Smooth muscle cell (in vitro differentiated cells): ENCODE data around the gene ZNF335. TPM values are rescaled to one million over a fixed set of nuclear protein-coding genes. Genes with fewer than 3 reads are reported as not detected.
A peak's percentile ranks its signal among the peaks of the same experiment; 100 is the strongest.

ENCODE experiments used
- DNase-seq: peaks from one replicate; lab custom pipeline; 2025; ENCODE audit not compliant: unreplicated experiment; lab: John Stamatoyannopoulos, UW
- H2AFZ ChIP-seq: fragments of 200-600 bp; sonication (generic); 2 replicates; pipeline ENCODE4 v1.6.0; 2016; ENCODE audit warnings: antibody characterized with exemption, low read depth, mild to moderate bottlenecking
- H3F3A ChIP-seq: fragments of 200-600 bp; sonication (generic); 2 replicates; pipeline ENCODE4 v1.6.0; 2017; ENCODE audit warnings: antibody characterized with exemption, low read depth
- H3K27ac ChIP-seq: fragments of 200-600 bp; sonication (generic); 2 replicates; pipeline ENCODE4 v1.5.1; 2016; ENCODE audit warnings: low read depth, mild to moderate bottlenecking
- H3K27me3 ChIP-seq: fragments of 200-600 bp; sonication (generic); 2 replicates; pipeline ENCODE4 v1.6.1; 2016; ENCODE audit warnings: low read depth, mild to moderate bottlenecking
- H3K36me3 ChIP-seq: fragments of 200-600 bp; sonication (generic); 2 replicates; pipeline ENCODE4 v1.5.1; 2016; ENCODE audit warnings: low read depth
- H3K4me1 ChIP-seq: fragments of 200-600 bp; sonication (generic); 2 replicates; pipeline ENCODE4 v1.5.1; 2016; ENCODE audit warnings: low read depth
- H3K4me2 ChIP-seq: fragments of 200-600 bp; sonication (generic); 2 replicates; pipeline ENCODE4 v1.6.0; 2016; ENCODE audit warnings: mild to moderate bottlenecking
- H3K4me3 ChIP-seq: fragments of 200-600 bp; sonication (generic); 2 replicates; pipeline ENCODE4 v1.5.1; 2016; ENCODE audit warnings: mild to moderate bottlenecking
- H3K79me2 ChIP-seq: fragments of 200-600 bp; sonication (generic); 2 replicates; pipeline ENCODE4 v1.6.0; 2016; ENCODE audit warnings: low read depth, mild to moderate bottlenecking
- H3K9ac ChIP-seq: fragments of 200-600 bp; sonication (generic); 2 replicates; pipeline ENCODE4 v1.6.0; 2016; ENCODE audit warnings: low read depth
- H3K9me3 ChIP-seq: fragments of 200-600 bp; sonication (generic); replicated peaks from 2 replicates; pipeline ENCODE4 v1.5.1; 2016; ENCODE audit warnings: low read depth
- H4K20me1 ChIP-seq: fragments of 200-600 bp; sonication (generic); 2 replicates; pipeline ENCODE4 v1.6.0; 2016; ENCODE audit warnings: low read depth
- WGBS: methylation state at CpG from one replicate; pipeline ENCODE4 v1.1.7; 2016; ENCODE audit warnings: low lambda C conversion rate; 5-methylcytosine and 5-hydroxymethylcytosine counted together
- polyA plus RNA-seq: library from polyadenylated mRNA; unstranded; fragments of >200 nt; fragmentation: Nextera tagmentation; extraction: Ambion mirVana; gene quantifications from 2 replicates; pipeline ENCODE4 v1.2.1, GENCODE V29; 2016
- total RNA-seq: library from RNA; depleted of rRNA; stranded (reverse); fragments of >200 nt; gene quantifications from 2 replicates; pipeline ENCODE4 v1.2.3, GENCODE V29; 2014
- TF ChIP-seq, protein P1 (sequence below): fragments of 200-600 bp; sonication (generic); IDR thresholded peaks from 2 replicates; pipeline ENCODE4 v1.5.1; 2017; ENCODE audit warnings: borderline replicate concordance, mild to moderate bottlenecking, antibody characterized with exemption; ENCODE audit not compliant: insufficient read depth, poor library complexity, severe bottlenecking

The ZNF335 gene
- total and polyA plus RNA-seq, 2 experiments from 2014 or later: 11.2 to 14.2 TPM

DNA sequence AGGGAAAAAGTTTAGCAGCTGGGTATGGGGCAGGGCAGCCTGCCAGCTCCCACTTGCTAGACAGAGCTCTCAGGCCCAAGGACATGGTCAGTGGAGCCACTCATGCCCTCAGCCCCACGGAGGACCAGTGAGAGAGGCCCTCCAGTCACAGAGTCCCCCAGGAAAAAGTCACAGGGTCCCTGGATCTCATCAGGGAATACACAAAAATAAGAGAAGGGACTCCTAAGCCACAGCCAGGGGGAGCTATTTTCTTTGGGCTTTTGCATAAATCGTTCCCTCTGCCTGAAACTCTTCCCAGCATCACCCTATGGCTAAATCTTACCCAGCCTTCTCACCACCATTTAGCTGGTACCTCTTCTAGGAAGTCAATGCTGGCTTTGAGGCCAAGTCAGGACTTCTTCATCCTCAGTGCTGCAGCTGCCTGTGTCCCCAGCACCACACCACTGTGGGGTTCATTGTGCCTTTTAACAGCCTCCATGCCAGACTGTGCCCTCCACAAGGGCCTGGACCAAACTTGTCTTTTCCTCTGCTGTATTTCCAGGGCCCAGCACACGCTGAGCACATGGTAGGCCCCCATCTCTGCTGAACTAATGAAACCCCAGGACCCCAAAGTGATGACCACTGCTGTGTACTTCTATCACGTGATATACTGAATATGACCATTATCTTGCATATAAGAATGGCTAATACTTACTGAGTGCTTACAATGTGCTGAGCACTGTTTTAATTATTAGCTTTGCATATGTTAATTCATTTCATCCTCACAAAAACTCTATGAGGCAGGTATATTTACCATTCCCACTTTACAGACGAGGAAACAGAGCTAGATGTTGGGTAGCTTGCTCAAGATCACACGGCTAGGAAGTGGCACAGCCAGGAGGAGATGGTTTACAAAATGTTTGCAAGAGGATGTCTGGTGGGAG lies 2.0 kb downstream of the ZNF335 start:
- 70% methylated on average over 6 of the region's 6 CpGs for WGBS
- H3K4me2 ChIP-seq: peak overlapping the region; percentile 91
- TF ChIP-seq, protein P1, sequence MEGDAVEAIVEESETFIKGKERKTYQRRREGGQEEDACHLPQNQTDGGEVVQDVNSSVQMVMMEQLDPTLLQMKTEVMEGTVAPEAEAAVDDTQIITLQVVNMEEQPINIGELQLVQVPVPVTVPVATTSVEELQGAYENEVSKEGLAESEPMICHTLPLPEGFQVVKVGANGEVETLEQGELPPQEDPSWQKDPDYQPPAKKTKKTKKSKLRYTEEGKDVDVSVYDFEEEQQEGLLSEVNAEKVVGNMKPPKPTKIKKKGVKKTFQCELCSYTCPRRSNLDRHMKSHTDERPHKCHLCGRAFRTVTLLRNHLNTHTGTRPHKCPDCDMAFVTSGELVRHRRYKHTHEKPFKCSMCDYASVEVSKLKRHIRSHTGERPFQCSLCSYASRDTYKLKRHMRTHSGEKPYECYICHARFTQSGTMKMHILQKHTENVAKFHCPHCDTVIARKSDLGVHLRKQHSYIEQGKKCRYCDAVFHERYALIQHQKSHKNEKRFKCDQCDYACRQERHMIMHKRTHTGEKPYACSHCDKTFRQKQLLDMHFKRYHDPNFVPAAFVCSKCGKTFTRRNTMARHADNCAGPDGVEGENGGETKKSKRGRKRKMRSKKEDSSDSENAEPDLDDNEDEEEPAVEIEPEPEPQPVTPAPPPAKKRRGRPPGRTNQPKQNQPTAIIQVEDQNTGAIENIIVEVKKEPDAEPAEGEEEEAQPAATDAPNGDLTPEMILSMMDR: peak; percentile 49
- peak overlapping the region; percentile 5 for H3K4me3 ChIP-seq
- H3F3A ChIP-seq: no peaks in the 10 kb centered on the region
- H3K9ac ChIP-seq: peak overlapping the region; percentile 65
- H3K27ac ChIP-seq: peak overlapping the region; percentile 100
- peaks cover 6% of the 10 kb centered on the region for H3K4me1 ChIP-seq
- peaks cover 8% of the 10 kb centered on the region for H3K79me2 ChIP-seq
- no peak for DNase-seq
- H3K27me3 ChIP-seq: no peaks in the 10 kb centered on the region
- H3K36me3 ChIP-seq: peaks cover 13% of the 10 kb centered on the region
- H4K20me1 ChIP-seq: peaks cover 26% of the 10 kb centered on the region
- no peak overlapping the region for H2AFZ ChIP-seq
- H3K9me3 ChIP-seq: no peaks in the 10 kb centered on the region

DNA sequence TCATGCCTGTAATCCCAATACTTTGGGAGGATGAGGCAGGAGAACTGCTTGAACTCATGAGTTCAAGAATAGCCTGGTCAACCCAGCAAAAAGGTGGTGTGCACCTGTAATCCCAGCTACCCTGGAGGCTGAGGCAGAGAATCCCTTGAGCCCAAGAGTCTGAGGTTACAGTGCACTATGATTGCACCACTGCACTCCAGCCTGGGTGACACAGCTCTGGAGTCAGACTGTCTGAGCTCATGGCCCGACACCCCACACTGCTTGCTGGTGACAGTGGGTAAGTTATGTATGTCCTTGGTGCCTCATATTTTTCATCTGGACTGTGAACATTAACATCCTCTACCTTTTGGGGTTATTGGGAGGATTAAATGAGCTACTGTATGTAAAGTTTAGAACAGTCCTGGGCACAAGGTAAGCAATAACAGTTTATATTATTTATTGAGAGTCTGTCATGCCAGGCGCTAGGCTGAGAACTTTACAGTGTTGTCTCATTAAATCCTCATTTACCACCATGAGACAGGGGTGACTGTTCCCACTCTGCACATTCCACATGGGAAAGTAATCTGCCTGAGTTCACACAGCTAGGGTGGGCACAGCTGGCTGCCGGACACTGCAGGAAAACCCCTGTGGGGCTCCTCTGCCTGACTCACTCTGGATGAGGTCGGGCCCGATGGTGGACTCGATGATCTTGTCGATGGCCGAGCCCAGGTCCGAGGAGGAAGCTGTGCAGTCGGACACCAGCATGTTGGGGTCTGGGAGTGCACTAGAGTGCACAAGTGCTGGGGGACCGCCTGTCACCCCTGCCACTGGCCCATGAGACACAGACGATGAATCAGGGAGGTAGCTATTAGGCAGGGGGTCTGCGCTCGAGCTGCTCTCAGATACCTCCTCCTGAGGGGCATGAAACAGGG lies 2.9 kb downstream of the ZNF335 start:
- Histone ChIP-seq H3K9ac (peak overlapping the region; percentile 68), H3K4me1 (peaks cover 6% of the 10 kb centered on the region), H3K4me2 (peak overlapping the region; percentile 53), H3K27ac (peak overlapping the region; percentile 100), H3K36me3 (peaks cover 19% of the 10 kb centered on the region), H2AFZ (no peak overlapping the region), H3F3A (no peaks in the 10 kb centered on the region), H3K27me3 (no peaks in the 10 kb centered on the region), H3K9me3 (no peaks in the 10 kb centered on the region), H3K4me3 (no peak overlapping the region), H4K20me1 (peaks cover 26% of the 10 kb centered on the region), H3K79me2 (peaks cover 8% of the 10 kb centered on the region)
- TF ChIP-seq, protein P1: no peak
- 76% methylated on average over 14 of the region's 14 CpGs for WGBS
- DNase-seq: no peak

DNA sequence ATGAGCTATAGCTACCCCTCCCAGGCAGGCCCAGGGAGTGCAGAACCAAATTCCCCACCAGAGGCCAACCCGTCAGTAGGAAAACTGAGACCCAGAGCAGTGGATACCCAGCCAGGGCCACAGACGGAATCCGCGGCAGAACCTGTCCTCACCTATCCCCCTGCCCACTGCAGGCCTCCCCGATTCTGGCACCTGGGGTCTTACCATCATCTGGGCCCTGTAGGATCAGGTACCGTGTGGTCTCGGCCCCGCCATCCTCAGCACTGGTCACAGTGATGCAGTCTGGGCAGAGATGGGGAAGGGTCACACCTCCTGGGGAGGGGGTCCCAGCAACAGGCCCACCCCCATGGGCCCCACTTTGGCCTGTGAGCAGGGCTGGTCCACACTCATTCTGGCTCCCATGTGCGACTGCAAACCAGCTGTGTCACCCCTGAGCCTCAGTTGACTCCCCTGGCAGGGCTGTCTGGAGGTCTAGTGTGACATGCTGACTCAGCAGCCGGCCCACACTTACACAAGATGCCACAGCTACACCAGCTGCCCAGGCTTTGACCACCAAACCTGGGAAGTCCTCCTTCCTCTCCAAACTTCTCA lies 3.8 kb downstream of the ZNF335 start:
- no peak for DNase-seq
- Histone ChIP-seq H3K27ac (peak overlapping the region; percentile 100), H3K4me2 (no peak overlapping the region), H3K9me3 (no peaks in the 10 kb centered on the region), H3K4me3 (no peak overlapping the region), H3F3A (no peaks in the 10 kb centered on the region), H3K9ac (peak overlapping the region; percentile 68), H3K79me2 (peaks cover 8% of the 10 kb centered on the region), H3K4me1 (peaks cover 6% of the 10 kb centered on the region), H3K27me3 (no peaks in the 10 kb centered on the region), H4K20me1 (peaks cover 26% of the 10 kb centered on the region), H2AFZ (no peak overlapping the region), H3K36me3 (peaks cover 22% of the 10 kb centered on the region)
- TF ChIP-seq, protein P1: no peak
- 96% methylated on average over 10 of the region's 10 CpGs for WGBS
